ENCODE measurements around the gene LARGE1.

LARGE1 gene

GRCh38 chr22:33362702-33363101 lies 557.6 kb downstream of the LARGE1 start:
- H3K4me3 ChIP-seq (ENCODE audit: low read depth in 1 of 2, low read length in 2 of 2): no peak overlapping the region
- no peak overlapping the region for H3K27ac ChIP-seq (ENCODE audit: low read depth, low read length)
- H3K36me3 ChIP-seq (ENCODE audit: control insufficient read depth in 1 of 2, insufficient read depth in 2 of 2, low read length in 2 of 2): no peaks in the 10 kb centered on the region
- no peaks in the 10 kb centered on the region for H3K4me1 ChIP-seq (ENCODE audit: control insufficient read depth in 1 of 2, insufficient read depth in 2 of 2, low read length in 2 of 2)
- no peaks in the 10 kb centered on the region for H3K27me3 ChIP-seq (ENCODE audit: control insufficient read depth in 1 of 2, insufficient read depth in 2 of 2, low read length in 2 of 2)
- no peaks in the 10 kb centered on the region for H3K9me3 ChIP-seq (ENCODE audit: control insufficient read depth in 1 of 2, low read length in 2 of 2)
- no peak overlapping the region for H3K9ac ChIP-seq (ENCODE audit: low read depth in 1 of 2, low read length in 2 of 2)

DNA sequence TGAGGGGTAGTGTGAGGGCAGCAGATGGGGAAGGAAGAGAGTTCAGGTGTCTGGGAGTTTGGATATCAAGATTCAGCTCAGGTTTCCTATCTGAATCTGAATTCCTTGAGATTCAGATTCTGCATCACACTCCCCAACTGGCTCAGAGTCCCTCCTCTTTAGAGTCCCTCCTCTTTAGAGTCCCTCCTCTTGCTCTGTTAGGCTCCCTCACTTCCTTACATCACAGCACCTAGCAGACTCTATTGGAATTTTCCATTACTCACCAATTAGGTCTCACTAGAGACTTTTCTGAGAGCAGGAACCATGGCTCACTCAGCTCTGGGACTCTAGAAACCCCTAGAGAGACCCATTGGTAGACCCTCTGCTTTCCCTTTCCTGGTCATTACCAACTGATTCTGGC lies 558.7 kb downstream of the LARGE1 start:
- Histone ChIP-seq H3K9ac (ENCODE audit: low read depth in 1 of 2, low read length in 2 of 2) (no peak overlapping the region), H3K27ac (ENCODE audit: low read depth, low read length) (no peak overlapping the region), H3K27me3 (ENCODE audit: control insufficient read depth in 1 of 2, insufficient read depth in 2 of 2, low read length in 2 of 2) (no peaks in the 10 kb centered on the region), H3K4me3 (ENCODE audit: low read depth in 1 of 2, low read length in 2 of 2) (no peak overlapping the region), H3K9me3 (ENCODE audit: control insufficient read depth in 1 of 2, low read length in 2 of 2) (no peaks in the 10 kb centered on the region), H3K36me3 (ENCODE audit: control insufficient read depth in 1 of 2, insufficient read depth in 2 of 2, low read length in 2 of 2) (no peaks in the 10 kb centered on the region), H3K4me1 (ENCODE audit: control insufficient read depth in 1 of 2, insufficient read depth in 2 of 2, low read length in 2 of 2) (no peaks in the 10 kb centered on the region)

DNA sequence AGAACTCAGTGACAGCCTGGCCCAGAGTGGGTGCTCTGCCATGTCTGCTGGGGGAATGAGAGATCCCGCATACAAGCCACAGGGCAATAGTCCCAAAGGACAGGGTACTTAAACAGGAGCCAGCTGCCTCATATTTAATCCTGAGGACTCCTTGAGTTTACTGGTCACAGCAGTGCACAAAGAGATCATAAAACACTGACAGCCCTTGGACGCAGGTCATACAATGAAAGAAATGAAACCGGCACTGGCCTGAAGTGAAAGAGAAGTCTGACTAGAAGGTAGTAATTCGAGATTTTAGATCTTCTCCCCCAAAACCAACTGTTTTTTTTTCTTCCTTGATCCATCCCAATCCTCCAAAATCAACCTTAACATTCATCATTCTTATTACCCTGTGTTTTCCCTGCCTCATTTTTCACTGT lies 562.3 kb downstream of the LARGE1 start:
- Histone ChIP-seq H3K27ac (ENCODE audit: low read depth, low read length) (no peak overlapping the region), H3K27me3 (ENCODE audit: control insufficient read depth in 1 of 2, insufficient read depth in 2 of 2, low read length in 2 of 2) (no peaks in the 10 kb centered on the region), H3K4me1 (ENCODE audit: control insufficient read depth in 1 of 2, insufficient read depth in 2 of 2, low read length in 2 of 2) (no peaks in the 10 kb centered on the region), H3K36me3 (ENCODE audit: control insufficient read depth in 1 of 2, insufficient read depth in 2 of 2, low read length in 2 of 2) (no peaks in the 10 kb centered on the region), H3K9me3 (ENCODE audit: control insufficient read depth in 1 of 2, low read length in 2 of 2) (no peaks in the 10 kb centered on the region), H3K4me3 (ENCODE audit: low read depth in 1 of 2, low read length in 2 of 2) (no peak overlapping the region), H3K9ac (ENCODE audit: low read depth in 1 of 2, low read length in 2 of 2) (no peak overlapping the region)

DNA sequence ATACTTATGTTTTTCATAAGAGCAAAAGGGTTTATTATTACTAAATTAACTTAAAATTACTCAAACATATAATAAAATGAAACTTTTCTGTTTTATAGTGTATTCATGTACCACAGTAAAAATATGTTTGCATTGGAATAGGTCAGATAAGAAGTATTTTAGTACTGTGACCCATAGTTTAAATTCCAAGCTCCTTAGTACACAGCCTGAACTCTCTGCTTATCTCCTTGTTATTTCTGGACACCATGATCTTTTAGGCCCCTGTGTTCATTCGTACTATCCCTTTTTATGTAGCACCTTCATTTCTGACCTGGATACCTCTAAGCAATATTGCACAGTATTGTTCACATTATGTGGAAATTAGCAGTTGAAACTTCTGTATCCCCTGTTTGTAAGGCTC lies 565.3 kb downstream of the LARGE1 start:
- Histone ChIP-seq H3K36me3 (ENCODE audit: control insufficient read depth in 1 of 2, insufficient read depth in 2 of 2, low read length in 2 of 2) (no peaks in the 10 kb centered on the region), H3K27ac (ENCODE audit: low read depth, low read length) (no peak overlapping the region), H3K4me3 (ENCODE audit: low read depth in 1 of 2, low read length in 2 of 2) (no peak overlapping the region), H3K9me3 (ENCODE audit: control insufficient read depth in 1 of 2, low read length in 2 of 2) (no peaks in the 10 kb centered on the region), H3K4me1 (ENCODE audit: control insufficient read depth in 1 of 2, insufficient read depth in 2 of 2, low read length in 2 of 2) (no peaks in the 10 kb centered on the region), H3K27me3 (ENCODE audit: control insufficient read depth in 1 of 2, insufficient read depth in 2 of 2, low read length in 2 of 2) (no peaks in the 10 kb centered on the region), H3K9ac (ENCODE audit: low read depth in 1 of 2, low read length in 2 of 2) (no peak overlapping the region)

GRCh38 chr22:33353502-33353901 lies 566.8 kb downstream of the LARGE1 start:
- no peak overlapping the region for H3K4me3 ChIP-seq (ENCODE audit: low read depth in 1 of 2, low read length in 2 of 2)
- H3K27ac ChIP-seq (ENCODE audit: low read depth, low read length): no peak overlapping the region
- H3K9ac ChIP-seq (ENCODE audit: low read depth in 1 of 2, low read length in 2 of 2): no peak overlapping the region
- peaks cover 0 to 4% of the 10 kb centered on the region in 2 donors for H3K9me3 ChIP-seq (ENCODE audit: control insufficient read depth in 1 of 2, low read length in 2 of 2)
- no peaks in the 10 kb centered on the region for H3K27me3 ChIP-seq (ENCODE audit: control insufficient read depth in 1 of 2, insufficient read depth in 2 of 2, low read length in 2 of 2)
- H3K36me3 ChIP-seq (ENCODE audit: control insufficient read depth in 1 of 2, insufficient read depth in 2 of 2, low read length in 2 of 2): no peaks in the 10 kb centered on the region
- no peaks in the 10 kb centered on the region for H3K4me1 ChIP-seq (ENCODE audit: control insufficient read depth in 1 of 2, insufficient read depth in 2 of 2, low read length in 2 of 2)

DNA sequence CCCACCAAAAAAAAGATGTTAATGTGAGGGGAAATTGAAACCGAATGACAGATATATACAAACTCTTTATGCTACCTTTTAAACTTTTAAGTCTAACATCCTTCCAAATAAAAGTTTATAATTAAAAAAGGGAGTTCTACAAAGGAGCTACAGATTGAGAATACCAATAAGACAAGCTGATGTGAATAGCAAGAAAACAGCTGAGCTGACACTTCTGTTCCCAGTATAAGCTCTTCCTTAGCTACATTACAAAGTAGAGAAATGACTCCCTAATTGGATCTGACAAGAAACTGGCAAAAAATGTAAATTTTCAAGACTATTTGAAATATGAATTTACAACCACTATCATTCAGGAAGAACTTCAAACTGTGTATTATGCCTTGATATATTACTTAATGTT lies 567.5 kb downstream of the LARGE1 start:
- no peak overlapping the region for H3K4me3 ChIP-seq (ENCODE audit: low read depth in 1 of 2, low read length in 2 of 2)
- no peak overlapping the region for H3K9ac ChIP-seq (ENCODE audit: low read depth in 1 of 2, low read length in 2 of 2)
- H3K27me3 ChIP-seq (ENCODE audit: control insufficient read depth in 1 of 2, insufficient read depth in 2 of 2, low read length in 2 of 2): no peaks in the 10 kb centered on the region
- H3K9me3 ChIP-seq (ENCODE audit: control insufficient read depth in 1 of 2, low read length in 2 of 2): peaks cover 0 to 4% of the 10 kb centered on the region in 2 donors
- no peaks in the 10 kb centered on the region for H3K36me3 ChIP-seq (ENCODE audit: control insufficient read depth in 1 of 2, insufficient read depth in 2 of 2, low read length in 2 of 2)
- no peak overlapping the region for H3K27ac ChIP-seq (ENCODE audit: low read depth, low read length)
- no peaks in the 10 kb centered on the region for H3K4me1 ChIP-seq (ENCODE audit: control insufficient read depth in 1 of 2, insufficient read depth in 2 of 2, low read length in 2 of 2)

DNA sequence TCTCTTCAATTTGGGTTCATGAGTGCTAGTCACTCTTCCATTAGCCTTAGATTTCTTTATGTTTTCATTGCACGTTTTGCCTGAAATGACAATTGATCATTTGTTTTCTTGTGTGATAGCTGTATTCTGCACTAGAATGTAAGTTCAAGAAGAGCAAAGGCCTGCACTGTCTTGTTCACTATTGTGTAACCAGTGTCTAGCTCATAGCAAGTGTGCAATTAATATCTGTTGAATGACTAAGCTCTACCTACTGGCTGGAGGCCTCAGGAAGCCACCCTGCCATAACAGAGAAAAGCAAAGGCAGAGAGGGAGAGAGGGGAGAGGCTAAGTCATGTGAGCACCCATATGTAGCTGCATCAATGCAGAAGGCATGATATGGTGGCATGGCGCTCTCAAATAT lies 569.3 kb downstream of the LARGE1 start:
- H3K4me3 ChIP-seq (ENCODE audit: low read depth in 1 of 2, low read length in 2 of 2): no peak overlapping the region
- H3K9ac ChIP-seq (ENCODE audit: low read depth in 1 of 2, low read length in 2 of 2): no peak overlapping the region
- no peaks in the 10 kb centered on the region for H3K36me3 ChIP-seq (ENCODE audit: control insufficient read depth in 1 of 2, insufficient read depth in 2 of 2, low read length in 2 of 2)
- no peaks in the 10 kb centered on the region for H3K4me1 ChIP-seq (ENCODE audit: control insufficient read depth in 1 of 2, insufficient read depth in 2 of 2, low read length in 2 of 2)
- no peak overlapping the region for H3K27ac ChIP-seq (ENCODE audit: low read depth, low read length)
- H3K9me3 ChIP-seq (ENCODE audit: control insufficient read depth in 1 of 2, low read length in 2 of 2): peaks cover 0 to 4% of the 10 kb centered on the region in 2 donors
- no peaks in the 10 kb centered on the region for H3K27me3 ChIP-seq (ENCODE audit: control insufficient read depth in 1 of 2, insufficient read depth in 2 of 2, low read length in 2 of 2)

DNA sequence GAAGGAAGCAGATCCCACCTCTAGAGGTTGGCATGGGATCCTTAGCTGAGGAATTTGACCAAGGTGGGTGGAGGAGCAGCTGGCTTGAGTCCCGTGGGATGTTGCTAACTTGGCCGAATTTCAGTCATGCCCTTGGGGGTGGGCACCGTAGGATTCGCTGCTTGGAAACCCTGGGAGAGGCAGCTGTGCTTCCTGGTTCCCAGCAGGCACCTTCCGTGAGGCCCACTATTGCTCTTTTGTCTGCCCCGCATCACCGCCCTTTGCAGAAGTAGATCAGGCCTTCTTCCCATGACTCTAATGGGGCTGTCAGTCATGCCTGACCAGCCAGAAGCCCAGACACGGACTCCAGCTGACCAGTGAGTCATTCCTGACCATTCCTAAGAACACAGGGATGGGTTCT lies 569.8 kb downstream of the LARGE1 start:
- Histone ChIP-seq H3K27ac (ENCODE audit: low read depth, low read length) (no peak overlapping the region), H3K9me3 (ENCODE audit: control insufficient read depth in 1 of 2, low read length in 2 of 2) (peaks cover 0 to 4% of the 10 kb centered on the region in 2 donors), H3K27me3 (ENCODE audit: control insufficient read depth in 1 of 2, insufficient read depth in 2 of 2, low read length in 2 of 2) (no peaks in the 10 kb centered on the region), H3K4me1 (ENCODE audit: control insufficient read depth in 1 of 2, insufficient read depth in 2 of 2, low read length in 2 of 2) (no peaks in the 10 kb centered on the region), H3K36me3 (ENCODE audit: control insufficient read depth in 1 of 2, insufficient read depth in 2 of 2, low read length in 2 of 2) (no peaks in the 10 kb centered on the region), H3K4me3 (ENCODE audit: low read depth in 1 of 2, low read length in 2 of 2) (no peak overlapping the region), H3K9ac (ENCODE audit: low read depth in 1 of 2, low read length in 2 of 2) (no peak overlapping the region)

- H3K27ac ChIP-seq (ENCODE audit: low read depth, low read length): no peak overlapping the region
- no peaks in the 10 kb centered on the region for H3K27me3 ChIP-seq (ENCODE audit: control insufficient read depth in 1 of 2, insufficient read depth in 2 of 2, low read length in 2 of 2)
- no peaks in the 10 kb centered on the region for H3K4me1 ChIP-seq (ENCODE audit: control insufficient read depth in 1 of 2, insufficient read depth in 2 of 2, low read length in 2 of 2)
- H3K9ac ChIP-seq (ENCODE audit: low read depth in 1 of 2, low read length in 2 of 2): no peak overlapping the region
- no peaks in the 10 kb centered on the region for H3K36me3 ChIP-seq (ENCODE audit: control insufficient read depth in 1 of 2, insufficient read depth in 2 of 2, low read length in 2 of 2)
- no peak overlapping the region for H3K4me3 ChIP-seq (ENCODE audit: low read depth in 1 of 2, low read length in 2 of 2)
- peaks cover 0 to 4% of the 10 kb centered on the region in 2 donors for H3K9me3 ChIP-seq (ENCODE audit: control insufficient read depth in 1 of 2, low read length in 2 of 2)
Measured at GRCh38 chr22:33347002-33347401, 573.3 kb downstream of the LARGE1 start.

GRCh38 chr22:33341611-33342010 lies 578.7 kb downstream of the LARGE1 start:
- H3K27me3 ChIP-seq (ENCODE audit: control insufficient read depth in 1 of 2, insufficient read depth in 2 of 2, low read length in 2 of 2): no peaks in the 10 kb centered on the region

GRCh38 chr22:33337524-33337923 lies 582.8 kb downstream of the LARGE1 start:
- H3K36me3 ChIP-seq (ENCODE audit: control insufficient read depth in 1 of 2, insufficient read depth in 2 of 2, low read length in 2 of 2): peaks cover 5 to 6% of the 10 kb centered on the region in 2 donors
- no peaks in the 10 kb centered on the region for H3K9me3 ChIP-seq (ENCODE audit: control insufficient read depth in 1 of 2, low read length in 2 of 2)

More at GRCh38 chr22:33341611-33342010, 578.7 kb downstream of the LARGE1 start:
- Histone ChIP-seq H3K36me3 (ENCODE audit: control insufficient read depth in 1 of 2, insufficient read depth in 2 of 2, low read length in 2 of 2) (no peaks in the 10 kb centered on the region), H3K4me3 (ENCODE audit: low read depth in 1 of 2, low read length in 2 of 2) (no peak overlapping the region), H3K9ac (ENCODE audit: low read depth in 1 of 2, low read length in 2 of 2) (no peak overlapping the region), H3K4me1 (ENCODE audit: control insufficient read depth in 1 of 2, insufficient read depth in 2 of 2, low read length in 2 of 2) (no peaks in the 10 kb centered on the region), H3K27ac (ENCODE audit: low read depth, low read length) (no peak overlapping the region), H3K9me3 (ENCODE audit: control insufficient read depth in 1 of 2, low read length in 2 of 2) (no peaks in the 10 kb centered on the region)

More at GRCh38 chr22:33337524-33337923, 582.8 kb downstream of the LARGE1 start:
- H3K4me1 ChIP-seq (ENCODE audit: control insufficient read depth in 1 of 2, insufficient read depth in 2 of 2, low read length in 2 of 2): no peaks in the 10 kb centered on the region
- H3K27ac ChIP-seq (ENCODE audit: low read depth, low read length): no peak overlapping the region
- no peak overlapping the region for H3K4me3 ChIP-seq (ENCODE audit: low read depth in 1 of 2, low read length in 2 of 2)
- H3K27me3 ChIP-seq (ENCODE audit: control insufficient read depth in 1 of 2, insufficient read depth in 2 of 2, low read length in 2 of 2): no peaks in the 10 kb centered on the region
- H3K9ac ChIP-seq (ENCODE audit: low read depth in 1 of 2, low read length in 2 of 2): no peak overlapping the region

All from duodenal mucosa (tissue), 2 donors.